K562 (cell line): ENCODE results near the gene GAL3ST2. TPM values are rescaled to one million over a fixed set of nuclear protein-coding genes. Genes with fewer than 3 reads are reported as not detected.

Experiments used
- E2F4 ChIP-seq: sonication (generic); formaldehyde crosslinking; IDR thresholded peaks from 2 replicates; pipeline ENCODE4 v1.8.0; 2022; ENCODE audit warnings: mild to moderate bottlenecking, low read depth, missing genetic modification reagents
- GATAD2B ChIP-seq: fragments of 450-650 bp; IDR thresholded peaks from 2 replicates; pipeline ENCODE4 v1.6.1; 2017; ENCODE audit warnings: mild to moderate bottlenecking, borderline replicate concordance
- MEIS2 ChIP-seq: fragments of 450-650 bp; IDR thresholded peaks from 2 replicates; pipeline ENCODE4 v1.6.1; 2014; ENCODE audit warnings: mild to moderate bottlenecking; ENCODE audit not compliant: partially characterized antibody
- POLR2A ChIP-seq: fragments of 450-650 bp; conservative IDR thresholded peaks from 2 replicates; pipeline ENCODE4 v1.6.1; 2016
- SMAD4 ChIP-seq: fragments of 250-450 bp; sonication (Bioruptor Pico); conservative IDR thresholded peaks from 2 replicates; pipeline ENCODE4 v1.8.0; 2021; ENCODE audit warnings: inconsistent platforms, mild to moderate bottlenecking, moderate library complexity
- SRSF3 ChIP-seq: fragments of 200-400 bp; formaldehyde crosslinking; IDR thresholded peaks from 2 replicates; pipeline ENCODE4 v1.6.1; 2016; ENCODE audit warnings: mild to moderate bottlenecking, low read length, moderate library complexity; ENCODE audit not compliant: insufficient read depth
- TARDBP ChIP-seq: fragments of 450-650 bp; IDR thresholded peaks from 2 replicates; pipeline ENCODE4 v1.6.1; 2016
- ZBTB2 ChIP-seq: fragments of 450-650 bp; IDR thresholded peaks from 2 replicates; pipeline ENCODE4 v1.6.1; 2016; ENCODE audit warnings: antibody characterized with exemption
- ZC3H8 ChIP-seq: fragments of 450-650 bp; IDR thresholded peaks from 2 replicates; pipeline ENCODE4 v1.6.1; 2017
- ZNF277 ChIP-seq: fragments of 250-450 bp; sonication (Bioruptor Pico); IDR thresholded peaks from 2 replicates; pipeline ENCODE4 v1.8.0; 2022; ENCODE audit warnings: inconsistent platforms, mild to moderate bottlenecking, moderate library complexity, borderline replicate concordance
- ZNF77 ChIP-seq: fragments of 250-450 bp; sonication (Bioruptor Pico); IDR thresholded peaks from 2 replicates; pipeline ENCODE4 v1.5.0; 2020
- polyA plus RNA-seq, 8 experiments: library from polyadenylated mRNA; depleted of rRNA in 4 of 8; stranded (reverse) in 5 of 8; unstranded in 3 of 8; fragments of >200 nt; fragmentation: Nextera tagmentation in 2 of 8; fragmentation: Illumina TruSeq in 1 of 8; extraction: Ambion mirVana in 2 of 8; extraction: Trizol in 1 of 8; gene quantifications; 2 replicates each; pipeline versions ENCODE4 v1.2.1 to v1.2.3, GENCODE V29; 2011 to 2014; ENCODE audit warnings: inconsistent platforms in 1 of 8, missing spikeins in 1 of 8
- total RNA-seq, 7 experiments: library from RNA; depleted of rRNA in 6 of 7; stranded (reverse); fragments of >200 nt in 6 of 7; fragmentation: Illumina TruSeq in 2 of 7; extraction: Trizol in 2 of 7; gene quantifications; 2 replicates each; pipeline versions ENCODE4 v1.2.1 to v1.2.3, GENCODE V29; 2011 to 2021; ENCODE audit warnings: low replicate concordance in 1 of 7
- TF ChIP-seq, protein P1 (sequence below): fragments of 250-450 bp; sonication (Bioruptor Pico); IDR thresholded peaks from 2 replicates; pipeline ENCODE4 v1.4.0; 2020; ENCODE audit warnings: mild to moderate bottlenecking, moderate library complexity
- TF ChIP-seq, protein P2 (sequence below): fragments of 250-450 bp; sonication (Bioruptor Pico); IDR thresholded peaks from 2 replicates; pipeline ENCODE4 v1.8.0; 2022; ENCODE audit warnings: inconsistent platforms
- TF ChIP-seq, protein P3 (sequence below), 2 experiments: fragments of 450-650 bp; conservative IDR thresholded peaks; 2 replicates each; pipeline ENCODE4 v1.6.1; 2017; ENCODE audit warnings: mild to moderate bottlenecking in 2 of 2, moderate library complexity in 2 of 2
- TF ChIP-seq, protein P4 (sequence below): fragments of 250-450 bp; sonication (Bioruptor Pico); IDR thresholded peaks from 2 replicates; pipeline ENCODE4 v1.8.0; 2021; ENCODE audit warnings: borderline replicate concordance, mild to moderate bottlenecking, moderate library complexity; ENCODE audit not compliant: poor library complexity, severe bottlenecking

The GAL3ST2 gene
- total and polyA plus RNA-seq, 9 of the 15 experiments (the other 6 are each of a cell fraction or from before 2014, with no cell fraction given) = 0.42 TPM; not detected in 8

DNA sequence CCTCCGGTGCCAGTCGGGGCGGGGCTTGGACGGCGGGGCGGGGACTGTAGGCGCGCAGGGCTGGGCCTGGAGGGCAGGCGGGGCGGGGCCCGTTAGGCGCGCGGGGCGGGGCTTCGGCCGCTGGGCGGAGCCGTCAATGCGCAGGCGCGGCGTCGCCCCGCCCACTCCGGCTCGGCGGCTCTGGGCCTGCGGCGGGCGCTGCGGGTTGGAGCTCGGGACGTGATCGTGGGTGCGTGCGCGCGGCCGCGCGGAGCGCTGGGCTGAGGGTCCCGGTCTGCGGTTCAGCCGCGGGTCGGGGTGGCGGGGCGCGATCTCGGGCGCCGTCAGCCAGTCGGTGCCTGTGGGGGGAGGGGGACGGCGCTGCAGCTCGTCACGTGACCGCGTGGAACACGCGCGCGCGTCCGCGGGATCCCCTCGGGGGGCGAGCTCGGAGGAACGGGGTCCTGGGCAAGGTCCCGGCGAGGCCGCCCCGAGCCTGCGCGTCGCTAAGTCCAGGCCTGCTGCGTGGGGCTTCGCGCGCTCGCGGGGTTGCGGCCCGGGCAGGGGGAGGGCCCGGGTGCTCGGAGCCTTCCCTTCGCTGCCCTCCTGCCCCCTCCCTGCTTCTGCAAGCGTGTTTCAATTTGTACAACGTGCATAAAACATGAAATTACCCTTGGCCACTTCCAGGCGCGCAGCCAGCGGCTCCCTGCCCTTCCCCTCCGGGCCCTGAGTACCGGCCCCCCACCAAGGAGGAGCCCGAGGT, 42.0 kb upstream of the GAL3ST2 start, which contains the start of gene D2HGDH (continued):
- TF ChIP-seq, protein P1, sequence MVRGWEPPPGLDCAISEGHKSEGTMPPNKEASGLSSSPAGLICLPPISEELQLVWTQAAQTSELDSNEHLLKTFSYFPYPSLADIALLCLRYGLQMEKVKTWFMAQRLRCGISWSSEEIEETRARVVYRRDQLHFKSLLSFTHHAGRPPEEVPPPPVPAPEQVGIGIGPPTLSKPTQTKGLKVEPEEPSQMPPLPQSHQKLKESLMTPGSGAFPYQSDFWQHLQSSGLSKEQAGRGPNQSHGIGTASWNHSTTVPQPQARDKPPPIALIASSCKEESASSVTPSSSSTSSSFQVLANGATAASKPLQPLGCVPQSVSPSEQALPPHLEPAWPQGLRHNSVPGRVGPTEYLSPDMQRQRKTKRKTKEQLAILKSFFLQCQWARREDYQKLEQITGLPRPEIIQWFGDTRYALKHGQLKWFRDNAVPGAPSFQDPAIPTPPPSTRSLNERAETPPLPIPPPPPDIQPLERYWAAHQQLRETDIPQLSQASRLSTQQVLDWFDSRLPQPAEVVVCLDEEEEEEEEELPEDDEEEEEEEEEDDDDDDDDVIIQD = no peak
- TF ChIP-seq ZNF77 (CRISPR knock-in tag) (no peak), ZC3H8 (no peak), MEIS2 (peak; percentile 51), E2F4 (CRISPR knock-in tag) (0 out of 2 replicates have a peak, but pooled peaks have one; percentile 34), POLR2A (peak; percentile 60), TARDBP (peak; percentile 84), SRSF3 (no peak), ZBTB2 (peak; percentile 35; the same call in 1 of the 2 replicates), SMAD4 (CRISPR knock-in tag) (peak; percentile 53; the same call in 1 of the 2 replicates), ZNF277 (CRISPR knock-in tag) (no peak), GATAD2B (peak; percentile 98)
- TF ChIP-seq, protein P2, sequence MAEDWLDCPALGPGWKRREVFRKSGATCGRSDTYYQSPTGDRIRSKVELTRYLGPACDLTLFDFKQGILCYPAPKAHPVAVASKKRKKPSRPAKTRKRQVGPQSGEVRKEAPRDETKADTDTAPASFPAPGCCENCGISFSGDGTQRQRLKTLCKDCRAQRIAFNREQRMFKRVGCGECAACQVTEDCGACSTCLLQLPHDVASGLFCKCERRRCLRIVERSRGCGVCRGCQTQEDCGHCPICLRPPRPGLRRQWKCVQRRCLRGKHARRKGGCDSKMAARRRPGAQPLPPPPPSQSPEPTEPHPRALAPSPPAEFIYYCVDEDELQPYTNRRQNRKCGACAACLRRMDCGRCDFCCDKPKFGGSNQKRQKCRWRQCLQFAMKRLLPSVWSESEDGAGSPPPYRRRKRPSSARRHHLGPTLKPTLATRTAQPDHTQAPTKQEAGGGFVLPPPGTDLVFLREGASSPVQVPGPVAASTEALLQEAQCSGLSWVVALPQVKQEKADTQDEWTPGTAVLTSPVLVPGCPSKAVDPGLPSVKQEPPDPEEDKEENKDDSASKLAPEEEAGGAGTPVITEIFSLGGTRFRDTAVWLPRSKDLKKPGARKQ = no peak
- TF ChIP-seq, protein P3, sequence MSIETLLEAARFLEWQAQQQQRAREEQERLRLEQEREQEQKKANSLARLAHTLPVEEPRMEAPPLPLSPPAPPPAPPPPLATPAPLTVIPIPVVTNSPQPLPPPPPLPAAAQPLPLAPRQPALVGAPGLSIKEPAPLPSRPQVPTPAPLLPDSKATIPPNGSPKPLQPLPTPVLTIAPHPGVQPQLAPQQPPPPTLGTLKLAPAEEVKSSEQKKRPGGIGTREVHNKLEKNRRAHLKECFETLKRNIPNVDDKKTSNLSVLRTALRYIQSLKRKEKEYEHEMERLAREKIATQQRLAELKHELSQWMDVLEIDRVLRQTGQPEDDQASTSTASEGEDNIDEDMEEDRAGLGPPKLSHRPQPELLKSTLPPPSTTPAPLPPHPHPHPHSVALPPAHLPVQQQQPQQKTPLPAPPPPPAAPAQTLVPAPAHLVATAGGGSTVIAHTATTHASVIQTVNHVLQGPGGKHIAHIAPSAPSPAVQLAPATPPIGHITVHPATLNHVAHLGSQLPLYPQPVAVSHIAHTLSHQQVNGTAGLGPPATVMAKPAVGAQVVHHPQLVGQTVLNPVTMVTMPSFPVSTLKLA (conservative IDR thresholded peaks at IDR 0.05) = peak in 1 of 2 experiments; percentile 63; a peak in 1 of 4 replicates
- TF ChIP-seq, protein P4, sequence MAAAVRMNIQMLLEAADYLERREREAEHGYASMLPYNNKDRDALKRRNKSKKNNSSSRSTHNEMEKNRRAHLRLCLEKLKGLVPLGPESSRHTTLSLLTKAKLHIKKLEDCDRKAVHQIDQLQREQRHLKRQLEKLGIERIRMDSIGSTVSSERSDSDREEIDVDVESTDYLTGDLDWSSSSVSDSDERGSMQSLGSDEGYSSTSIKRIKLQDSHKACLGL (CRISPR knock-in tag) = no peak
